Progenitor cell of endocrine pancreas (in vitro differentiated cells): ENCODE measurements around the gene CALU. TPM values are rescaled to one million over a fixed set of nuclear protein-coding genes. Genes with fewer than 3 reads are reported as not detected.

ENCODE experiments used
- DNase-seq: peaks from one replicate; pipeline ENCODE4 v3.0.0; 2021; ENCODE audit warnings: low spot score; ENCODE audit not compliant: unreplicated experiment
- H3K27ac Mint-ChIP-seq: 2 replicates; pipeline ENCODE4 v1.8.0; 2021; ENCODE audit warnings: mild to moderate bottlenecking, moderate library complexity, mixed read lengths
- H3K27me3 Mint-ChIP-seq: 2 replicates; pipeline ENCODE4 v1.8.0; 2021; ENCODE audit warnings: mixed read lengths
- H3K36me3 Mint-ChIP-seq: 2 replicates; pipeline ENCODE4 v1.8.0; 2022; ENCODE audit warnings: mixed read lengths; ENCODE audit not compliant: insufficient read depth
- H3K4me1 Mint-ChIP-seq: 2 replicates; pipeline ENCODE4 v1.8.0; 2021; ENCODE audit warnings: low read depth, mixed read lengths
- H3K4me3 Mint-ChIP-seq: 2 replicates; pipeline ENCODE4 v1.8.0; 2021; ENCODE audit warnings: low read depth, mild to moderate bottlenecking, moderate library complexity, mixed read lengths
- H3K9me3 Mint-ChIP-seq: 2 replicates; pipeline ENCODE4 v1.8.0; 2021; ENCODE audit warnings: low read depth, mixed read lengths
- CTCF ChIP-seq: fragments of 200-600 bp; sonication (generic); IDR thresholded peaks from one replicate; pipeline ENCODE4 v1.5.0; 2021; ENCODE audit warnings: antibody characterized with exemption, mild to moderate bottlenecking; ENCODE audit not compliant: unreplicated experiment
- total RNA-seq: library from RNA; stranded (reverse); gene quantifications from 2 replicates; pipeline ENCODE4 v1.2.1, GENCODE V29; 2021

CALU gene
- total RNA-seq, 1 donor from 2014 or later = 107 TPM

GRCh38 chr7:128810997-128811396, 71.8 kb downstream of the CALU start:
- H3K27ac Mint-ChIP-seq = no peak overlapping the region
- no peak for DNase-seq
- H3K27me3 Mint-ChIP-seq = no peaks in the 10 kb centered on the region
- TF ChIP-seq CTCF = no peak
- peaks cover 3% of the 10 kb centered on the region for H3K4me1 Mint-ChIP-seq
- no peaks in the 10 kb centered on the region for H3K9me3 Mint-ChIP-seq
- H3K4me3 Mint-ChIP-seq = no peak overlapping the region
- H3K36me3 Mint-ChIP-seq = peaks cover 17% of the 10 kb centered on the region

- H3K9me3 Mint-ChIP-seq = no peaks in the 10 kb centered on the region
- H3K4me1 Mint-ChIP-seq = peaks cover 3% of the 10 kb centered on the region
- no peak overlapping the region for H3K27ac Mint-ChIP-seq
- no peak overlapping the region for H3K4me3 Mint-ChIP-seq
- TF ChIP-seq CTCF = no peak
- peaks cover 10% of the 10 kb centered on the region for H3K36me3 Mint-ChIP-seq
- no peak for DNase-seq
- no peaks in the 10 kb centered on the region for H3K27me3 Mint-ChIP-seq
Measured at GRCh38 chr7:128811631-128812430, 72.7 kb downstream of the CALU start.

- Mint-ChIP-seq H3K27ac (no peak overlapping the region), H3K4me1 (peaks cover 3% of the 10 kb centered on the region), H3K36me3 (peaks cover 9% of the 10 kb centered on the region), H3K27me3 (no peaks in the 10 kb centered on the region), H3K9me3 (no peaks in the 10 kb centered on the region), H3K4me3 (no peak overlapping the region)
- no peak for TF ChIP-seq CTCF
- no peak for DNase-seq
Measured at GRCh38 chr7:128812514-128813168, 73.5 kb downstream of the CALU start.

- H3K36me3 Mint-ChIP-seq = peaks cover 8% of the 10 kb centered on the region
- no peak overlapping the region for H3K4me3 Mint-ChIP-seq
- peaks cover 3% of the 10 kb centered on the region for H3K4me1 Mint-ChIP-seq
- H3K27ac Mint-ChIP-seq = peak overlapping the region; percentile 47
- no peaks in the 10 kb centered on the region for H3K9me3 Mint-ChIP-seq
- no peak for TF ChIP-seq CTCF
- no peak for DNase-seq
- H3K27me3 Mint-ChIP-seq = no peaks in the 10 kb centered on the region
Measured at GRCh38 chr7:128814499-128814898, 75.3 kb downstream of the CALU start.

- DNase-seq = no peak
- TF ChIP-seq CTCF = no peak
Measured at GRCh38 chr7:128815289-128815942, 76.3 kb downstream of the CALU start.

More at GRCh38 chr7:128815289-128815942, 76.3 kb downstream of the CALU start:
- peaks cover 3% of the 10 kb centered on the region for H3K4me1 Mint-ChIP-seq
- H3K9me3 Mint-ChIP-seq = no peaks in the 10 kb centered on the region
- H3K27ac Mint-ChIP-seq = peak overlapping the region; percentile 35
- peaks cover 4% of the 10 kb centered on the region for H3K36me3 Mint-ChIP-seq
- H3K27me3 Mint-ChIP-seq = no peaks in the 10 kb centered on the region
- H3K4me3 Mint-ChIP-seq = no peak overlapping the region
